Esophagus squamous epithelium (tissue), 5 donors: ENCODE results near the gene CDKAL1. TPM values are rescaled to one million over a fixed set of nuclear protein-coding genes. Genes with fewer than 3 reads are reported as not detected.

ENCODE experiments used
- DNase-seq: peaks from one replicate; lab custom pipeline; 2025; lab: John Stamatoyannopoulos, UW
- H3K27ac ChIP-seq, 4 donors: fragments of 200-600 bp; sonication (generic); one replicate each; pipeline ENCODE4 v1.5.1; 2016 to 2019; ENCODE audit warnings: mild to moderate bottlenecking in 1 of 4
- H3K27me3 ChIP-seq, 4 donors: fragments of 200-600 bp; sonication (generic); 1 replicate in 3 of 4; 2 replicates in 1 of 4; pipeline versions ENCODE4 v1.5.1 to v1.6.0; 2017 to 2021; ENCODE audit warnings: antibody characterized with exemption in 1 of 4
- H3K36me3 ChIP-seq, 3 donors: fragments of 200-600 bp; sonication (generic); one replicate each; pipeline ENCODE4 v1.5.1; 2016 to 2019
- H3K4me1 ChIP-seq, 3 donors: fragments of 200-600 bp; sonication (generic); one replicate each; pipeline ENCODE4 v1.5.1; 2017 to 2019
- H3K4me3 ChIP-seq, 4 donors: fragments of 200-600 bp; sonication (generic); 1 replicate in 3 of 4; 2 replicates in 1 of 4; pipeline ENCODE4 v1.5.1; 2016 to 2019; ENCODE audit warnings: mild to moderate bottlenecking in 2 of 4, moderate library complexity in 1 of 4
- H3K9me3 ChIP-seq, 3 donors: fragments of 200-600 bp; sonication (generic); one replicate each; pipeline ENCODE4 v1.5.1; 2016 to 2019
- POLR2A ChIP-seq, 4 donors: fragments of 450-650 bp; IDR thresholded peaks; one replicate each; pipeline ENCODE4 v1.6.1; 2017; ENCODE audit warnings: antibody characterized with exemption in 4 of 4, mild to moderate bottlenecking in 4 of 4, moderate library complexity in 3 of 4
- WGBS, 2 donors: methylation state at CpG; one replicate each; pipeline ENCODE4 v1.1.5; 2018; 5-methylcytosine and 5-hydroxymethylcytosine counted together
- intact Hi-C: fragments of 100-400 bp; cut with DNase I; formaldehyde crosslinking; loops from one replicate; pipeline ENCODE4 v1.15.0; 2022
- total RNA-seq, 4 donors: library from RNA; depleted of rRNA; stranded (reverse); fragments of >200 nt; gene quantifications; one replicate each; pipeline ENCODE4 v1.1.0, GENCODE V29; 2016
- TF ChIP-seq, protein P1 (sequence below), 6 experiments: fragments of 450-650 bp in 4 of 6; fragments of 200-600 bp in 2 of 6; sonication (generic) in 2 of 6; IDR thresholded peaks; one replicate each; pipeline ENCODE4 v1.5.1; 2016 to 2019; ENCODE audit warnings: antibody characterized with exemption in 6 of 6, mild to moderate bottlenecking in 4 of 6, moderate library complexity in 4 of 6
- donor health status: DM: yes; HTN: yes; CAD: no.

The CDKAL1 gene
- total RNA-seq, 4 donors from 2014 or later, result 6.5 to 13.0 (median 10.7) TPM

DNA sequence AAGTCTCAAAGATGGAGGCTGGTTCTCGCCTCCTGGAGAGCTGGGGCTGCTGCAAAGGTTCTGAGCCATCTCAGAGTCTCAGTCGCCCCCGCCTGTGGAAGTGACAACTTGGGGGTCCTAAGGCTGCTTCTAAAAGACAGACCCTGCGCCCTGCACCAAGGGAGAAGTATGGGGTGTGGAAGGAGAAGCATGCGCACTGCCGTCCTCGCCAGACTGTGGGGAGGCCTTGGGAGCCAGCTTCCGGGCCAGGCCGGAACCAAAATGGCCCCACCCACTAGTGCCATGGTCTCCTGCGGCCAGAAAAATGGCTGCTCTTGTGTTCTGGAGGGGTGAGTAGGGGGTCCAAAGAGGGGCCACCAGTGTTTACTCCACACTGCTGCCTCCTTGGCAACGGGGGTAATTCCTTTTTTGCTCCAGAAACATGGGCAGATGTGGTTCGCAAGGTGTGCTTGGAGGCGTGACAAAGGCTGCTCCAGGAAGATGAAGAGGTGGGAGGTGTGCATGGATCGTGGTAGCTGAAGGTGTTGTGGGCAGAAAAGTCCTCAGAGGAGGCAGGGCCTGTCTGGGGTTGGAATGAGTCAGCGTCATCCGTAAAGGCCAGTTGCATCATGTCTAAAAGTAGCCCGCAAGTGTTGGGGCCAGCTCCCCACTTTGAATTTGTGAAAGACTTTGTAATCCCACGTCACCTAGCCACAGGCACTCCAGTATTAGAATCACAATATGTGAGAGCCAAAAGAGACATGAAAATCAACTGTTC, 729.5 kb downstream of the CDKAL1 start:
- Histone ChIP-seq H3K4me1 (no peaks in the 10 kb centered on the region), H3K36me3 (no peaks in the 10 kb centered on the region), H3K4me3 (no peak overlapping the region), H3K27ac (no peak overlapping the region), H3K9me3 (no peaks in the 10 kb centered on the region), H3K27me3 (no peaks in the 10 kb centered on the region)
- no peak for DNase-seq
- TF ChIP-seq, protein P1, sequence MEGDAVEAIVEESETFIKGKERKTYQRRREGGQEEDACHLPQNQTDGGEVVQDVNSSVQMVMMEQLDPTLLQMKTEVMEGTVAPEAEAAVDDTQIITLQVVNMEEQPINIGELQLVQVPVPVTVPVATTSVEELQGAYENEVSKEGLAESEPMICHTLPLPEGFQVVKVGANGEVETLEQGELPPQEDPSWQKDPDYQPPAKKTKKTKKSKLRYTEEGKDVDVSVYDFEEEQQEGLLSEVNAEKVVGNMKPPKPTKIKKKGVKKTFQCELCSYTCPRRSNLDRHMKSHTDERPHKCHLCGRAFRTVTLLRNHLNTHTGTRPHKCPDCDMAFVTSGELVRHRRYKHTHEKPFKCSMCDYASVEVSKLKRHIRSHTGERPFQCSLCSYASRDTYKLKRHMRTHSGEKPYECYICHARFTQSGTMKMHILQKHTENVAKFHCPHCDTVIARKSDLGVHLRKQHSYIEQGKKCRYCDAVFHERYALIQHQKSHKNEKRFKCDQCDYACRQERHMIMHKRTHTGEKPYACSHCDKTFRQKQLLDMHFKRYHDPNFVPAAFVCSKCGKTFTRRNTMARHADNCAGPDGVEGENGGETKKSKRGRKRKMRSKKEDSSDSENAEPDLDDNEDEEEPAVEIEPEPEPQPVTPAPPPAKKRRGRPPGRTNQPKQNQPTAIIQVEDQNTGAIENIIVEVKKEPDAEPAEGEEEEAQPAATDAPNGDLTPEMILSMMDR (IDR thresholded peaks at IDR 0.05), result no peak
- TF ChIP-seq POLR2A (IDR thresholded peaks at IDR 0.05), result no peak
- intact Hi-C loops, result no loop called here
- WGBS, 2 donors, result 76 to 80% methylated on average over 14 to 17 of the region's 18 CpGs

DNA sequence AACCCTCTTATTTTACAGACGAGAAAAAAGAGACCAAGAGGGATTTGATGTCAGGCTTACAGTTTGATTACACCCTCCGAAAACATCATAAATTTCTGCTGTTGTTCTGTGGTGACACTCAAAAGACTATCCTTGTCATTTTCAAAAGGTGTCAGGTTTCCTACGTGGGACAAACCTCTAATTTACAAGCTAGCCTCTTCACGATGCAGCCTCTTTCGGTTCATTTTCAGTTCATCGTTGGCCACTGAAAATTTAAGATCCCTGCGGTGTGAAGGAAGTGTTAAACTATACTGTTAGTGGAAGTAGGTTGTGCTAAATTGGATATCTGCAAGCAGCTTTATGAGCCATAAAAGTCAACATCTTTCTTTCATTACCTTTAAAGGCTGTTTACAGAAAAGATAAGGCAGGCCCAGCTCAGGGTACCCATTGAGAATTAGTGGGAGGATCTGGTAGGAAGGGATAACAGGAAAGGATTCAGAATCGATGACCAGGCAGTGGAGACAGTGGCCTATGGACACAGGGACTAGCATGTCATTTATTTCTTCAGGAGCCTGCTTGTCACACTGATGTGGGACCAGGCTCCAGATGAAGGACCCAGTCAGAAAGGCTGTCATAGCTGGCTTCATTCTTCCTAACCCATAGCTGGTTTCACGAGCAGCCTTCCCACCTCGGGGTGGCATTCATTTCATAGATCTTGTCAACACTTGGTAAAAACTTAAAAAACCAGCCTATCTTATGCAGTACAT, 730.2 kb downstream of the CDKAL1 start:
- no peaks in the 10 kb centered on the region for H3K4me1 ChIP-seq
- no peak overlapping the region for H3K4me3 ChIP-seq
- H3K9me3 ChIP-seq, result no peaks in the 10 kb centered on the region
- DNase-seq, result no peak
- no peaks in the 10 kb centered on the region for H3K36me3 ChIP-seq
- 71 to 73% methylated on average over 10 of the region's 10 CpGs for WGBS, 2 donors
- TF ChIP-seq, protein P1 (IDR thresholded peaks at IDR 0.05), result no peak
- intact Hi-C loops, result no loop called here
- H3K27ac ChIP-seq, result no peak overlapping the region
- no peaks in the 10 kb centered on the region for H3K27me3 ChIP-seq

DNA sequence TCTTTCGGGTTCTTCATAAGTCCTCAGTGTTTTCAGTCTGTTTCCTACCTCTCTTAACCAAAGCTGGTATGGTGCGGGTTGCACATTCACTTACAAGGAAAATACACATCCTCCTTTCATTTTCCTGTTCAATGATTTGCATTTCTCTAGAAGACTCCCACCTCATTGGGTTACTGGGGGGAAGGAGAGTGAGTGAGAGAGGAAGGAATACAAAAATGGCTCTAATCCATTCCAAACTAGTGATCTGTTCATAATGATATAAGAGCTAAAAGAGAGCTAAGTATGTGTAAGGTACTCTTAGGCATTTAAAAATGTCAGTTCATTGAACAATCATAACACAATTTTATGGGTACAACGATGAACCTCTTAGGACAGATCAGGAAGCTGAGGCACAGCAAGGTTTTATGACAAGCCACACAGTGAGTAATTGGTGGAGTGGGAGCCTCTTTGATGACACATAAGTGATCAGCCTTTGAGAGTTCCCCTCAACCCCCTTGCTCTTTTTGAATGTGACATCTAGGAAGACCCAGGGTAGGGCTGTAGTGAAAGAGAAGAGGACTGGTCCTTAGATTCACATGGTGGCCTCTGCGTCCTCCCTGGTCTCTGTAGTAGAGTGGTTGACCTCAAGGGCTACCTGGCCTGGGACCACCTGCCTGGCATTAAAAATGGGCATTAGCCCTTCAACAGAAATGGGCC, 730.9 kb downstream of the CDKAL1 start:
- intact Hi-C loops, result no loop called here
- H3K27me3 ChIP-seq, result no peaks in the 10 kb centered on the region
- TF ChIP-seq POLR2A (IDR thresholded peaks at IDR 0.05), result no peak
- TF ChIP-seq, protein P1 (IDR thresholded peaks at IDR 0.05), result no peak
- H3K9me3 ChIP-seq, result no peaks in the 10 kb centered on the region
- no peak overlapping the region for H3K4me3 ChIP-seq
- DNase-seq, result no peak
- H3K27ac ChIP-seq, result no peak overlapping the region
- WGBS, 2 donors, result 81 to 88% methylated on average over 3 to 4 of the region's 4 CpGs
- H3K36me3 ChIP-seq, result no peaks in the 10 kb centered on the region
- no peaks in the 10 kb centered on the region for H3K4me1 ChIP-seq

DNA sequence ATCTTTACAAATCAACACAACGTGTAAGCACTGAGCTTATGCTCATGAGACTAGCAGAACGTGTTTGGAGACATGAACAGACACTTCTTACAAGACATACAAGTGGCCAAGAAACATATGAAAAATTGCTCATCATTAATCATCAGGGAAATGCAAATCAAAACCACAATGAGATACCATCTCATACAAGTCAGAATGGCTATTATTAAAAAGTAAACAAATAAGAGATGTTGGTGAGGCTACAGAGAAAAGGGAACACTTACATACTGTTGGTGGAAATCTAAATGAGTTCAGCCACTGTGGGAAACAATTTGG, 731.4 kb downstream of the CDKAL1 start:
- TF ChIP-seq, protein P1 (IDR thresholded peaks at IDR 0.05), result no peak
- TF ChIP-seq POLR2A (IDR thresholded peaks at IDR 0.05), result no peak
- Histone ChIP-seq H3K27ac (no peak overlapping the region), H3K4me1 (no peaks in the 10 kb centered on the region), H3K27me3 (no peaks in the 10 kb centered on the region), H3K9me3 (no peaks in the 10 kb centered on the region), H3K4me3 (no peak overlapping the region), H3K36me3 (no peaks in the 10 kb centered on the region)
- intact Hi-C loops, result no loop called here
- WGBS, 2 donors, result 24 to 37% methylated on average over 2 of the region's 2 CpGs
- no peak for DNase-seq
